Cardiac septum (tissue), 1 donor: ENCODE data around the gene TTC27. TPM values are rescaled to one million over a fixed set of nuclear protein-coding genes. Genes with fewer than 3 reads are reported as not detected.
"Not testable (repeated sequence)": the region's sequence is repeated elsewhere in the genome, so short reads cannot be mapped to it uniquely, and the experiment has no call there.

ENCODE experiments used
- DNase-seq: peaks from one replicate; pipeline ENCODE4 v3.0.0-alpha.2; 2020; ENCODE audit warnings: low spot score
- intact Hi-C: fragments of 100-400 bp; cut with DNase I; formaldehyde crosslinking; loops from one replicate; pipeline ENCODE4 v1.14.0; 2022
- long read RNA-seq: library from polyadenylated mRNA; unstranded; transcript quantifications from one replicate; pipeline ENCODE4 v2.0.0, GENCODE V29; 2021
- total RNA-seq: library from RNA; stranded (reverse); fragmentation: NEBNext Ultra II Directional; extraction: Animal tissue kit (Norgen Biotek cat#: 25700); gene quantifications from one replicate; pipeline ENCODE4 v1.2.1, GENCODE V29; 2021
- donor health status: DM: no; HTN: no; CAD: no.

Gene TTC27
- total RNA-seq, result 13.7 TPM
- long read RNA-seq, transcript TTC27-201 (20 exons, 2,876 nt), result major isoform, 15 of 21 reads
- long read RNA-seq, partial matches to known transcripts, result 2 of 21 reads
- long read RNA-seq, other reads (novel, unspliced or antisense), result 4 of 21 reads

DNA sequence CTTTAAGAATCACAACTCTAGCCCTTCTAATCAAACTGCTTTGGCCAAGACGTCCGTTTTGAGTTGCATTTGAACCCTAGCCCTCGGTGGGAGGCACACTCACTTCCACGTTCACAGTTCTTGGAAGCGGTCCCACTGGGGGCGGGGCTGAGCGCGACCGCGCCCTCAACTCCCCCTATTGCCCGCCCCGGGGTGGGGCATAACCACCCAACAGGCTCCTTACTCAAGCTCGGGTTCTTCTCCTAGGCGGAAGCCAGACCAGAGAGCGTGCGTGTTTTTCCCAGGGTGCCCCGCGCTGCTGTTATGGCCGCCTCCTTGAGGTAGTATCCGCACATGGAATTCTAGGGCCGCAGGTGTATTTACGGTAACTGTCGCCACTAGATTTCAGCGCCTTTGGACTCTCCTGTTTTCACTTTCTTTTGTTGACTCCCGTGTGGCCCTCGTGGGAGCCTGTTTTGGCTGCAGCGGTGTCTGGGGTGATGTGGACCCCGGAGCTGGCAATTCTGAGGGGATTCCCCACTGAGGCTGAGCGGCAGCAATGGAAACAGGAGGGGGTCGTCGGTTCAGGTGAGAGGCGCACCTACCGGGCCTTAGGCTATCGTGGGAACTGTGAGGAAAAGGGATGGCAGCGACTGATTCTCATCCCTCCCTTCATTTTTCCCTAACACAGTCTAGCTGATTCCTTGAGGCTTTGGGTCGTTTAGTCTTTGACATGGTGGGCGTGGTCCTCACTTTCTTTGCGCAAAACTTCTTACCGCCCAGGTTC, at the start of gene TTC27:
TSS of gene TTC27 (plus strand) at position 237 of the 766 bp plus-strand sequence. CDS start at position 480, 243 bp downstream.
- DNase-seq, result peak; percentile 98
- intact Hi-C loops, result loop anchor here (10.0 kb wide), 1 partner anchor 137 kb away; no protein-coding TSS in a partner anchor

DNA sequence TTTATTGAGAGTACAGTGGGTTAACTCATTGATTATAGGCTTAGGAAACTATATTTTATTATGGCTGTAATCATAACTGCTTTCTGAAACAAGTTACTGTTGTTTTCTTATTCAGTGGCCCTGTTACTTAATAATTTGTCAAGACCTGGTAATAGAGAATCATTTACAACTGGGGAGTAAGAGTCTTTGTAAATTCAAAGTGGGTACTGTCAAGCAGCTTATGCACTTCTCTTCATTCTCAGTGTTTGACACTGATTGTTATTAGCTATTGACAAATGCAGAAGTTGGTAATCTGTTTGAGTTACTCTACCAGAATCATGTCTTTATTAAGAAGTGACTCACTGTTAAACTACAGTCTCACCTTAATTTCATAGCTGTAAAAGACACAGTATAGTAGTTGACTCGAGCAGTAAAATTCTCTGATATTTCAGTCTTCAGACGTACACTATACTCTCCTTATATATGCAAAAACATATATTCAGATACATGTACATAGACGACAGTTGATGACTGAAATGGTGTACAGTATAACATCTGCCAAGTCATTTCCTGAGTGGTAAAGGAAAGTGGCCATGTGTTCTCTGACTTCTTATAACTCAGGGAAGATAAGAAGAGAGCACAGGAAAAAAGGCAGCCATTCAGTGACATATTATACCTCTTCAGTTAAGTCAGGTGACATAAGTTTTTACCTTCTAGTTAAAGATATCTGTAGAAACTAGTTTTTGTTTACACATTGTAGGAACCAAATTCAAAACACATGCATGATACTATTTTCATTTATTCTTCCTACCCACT, 36.0 kb upstream of the TTC27 start:
- intact Hi-C loops, result no loop called here
- no peak for DNase-seq

DNA sequence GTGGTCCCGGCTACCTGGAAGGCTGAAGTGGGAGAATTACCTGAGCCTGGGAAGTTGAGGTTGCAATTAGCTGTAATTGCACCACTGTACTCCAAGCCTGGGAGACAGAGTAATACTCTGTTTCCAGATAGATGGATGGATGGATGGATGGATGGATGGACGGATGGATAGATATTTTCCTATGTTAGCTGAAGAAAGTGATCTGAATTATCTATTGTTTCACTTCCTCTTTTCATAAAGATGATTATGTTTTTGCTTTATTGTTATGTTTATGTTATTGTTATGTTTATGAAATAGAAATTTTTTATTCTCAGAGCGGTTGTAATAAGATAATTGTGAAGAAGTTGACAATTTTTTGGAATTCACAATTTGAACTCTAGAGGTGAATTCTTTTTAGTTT, 33.3 kb upstream of the TTC27 start:
- no peak for DNase-seq
- intact Hi-C loops, result no loop called here

DNA sequence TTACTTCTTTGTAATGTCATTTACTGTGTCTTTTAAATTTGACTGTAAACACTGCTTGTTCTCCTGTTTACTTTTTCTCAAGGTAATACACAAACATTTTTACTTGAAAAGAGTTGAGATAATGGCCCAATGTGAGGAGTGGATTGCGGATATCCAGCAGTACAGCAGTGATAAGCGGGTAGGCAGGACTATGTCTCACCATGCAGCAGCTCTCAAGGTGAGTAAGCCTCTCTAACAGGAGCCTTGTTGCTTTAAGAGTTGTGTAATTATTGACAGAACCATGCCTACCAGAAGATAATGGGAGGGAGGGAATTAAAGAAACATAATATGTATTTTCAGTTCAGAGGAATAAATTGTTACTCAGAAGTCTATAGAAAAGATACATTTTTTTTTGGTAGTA, 16.5 kb upstream of the TTC27 start:
- DNase-seq, result no peak
- intact Hi-C loops, result no loop called here

DNA sequence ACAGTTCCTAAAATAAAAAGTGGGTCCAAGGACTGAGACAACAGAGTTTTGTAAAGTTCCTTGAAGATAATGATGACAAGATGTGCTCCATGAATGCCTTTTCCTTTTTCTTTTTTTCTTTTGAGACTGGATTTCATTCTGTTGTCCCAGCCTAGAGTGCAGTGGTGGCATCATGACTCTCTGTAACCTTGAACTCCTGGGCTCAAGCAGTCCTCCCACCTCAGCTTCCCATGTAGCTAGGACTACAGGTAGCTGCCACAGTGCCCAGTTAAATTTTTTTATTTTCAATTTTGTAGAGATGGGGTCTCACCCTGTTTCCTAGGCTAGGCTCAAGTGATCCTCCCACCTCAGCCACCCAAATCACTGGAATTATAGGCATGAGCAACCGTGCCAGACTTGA, 16.1 kb upstream of the TTC27 start:
- no peak for DNase-seq
- intact Hi-C loops, result no loop called here

DNA sequence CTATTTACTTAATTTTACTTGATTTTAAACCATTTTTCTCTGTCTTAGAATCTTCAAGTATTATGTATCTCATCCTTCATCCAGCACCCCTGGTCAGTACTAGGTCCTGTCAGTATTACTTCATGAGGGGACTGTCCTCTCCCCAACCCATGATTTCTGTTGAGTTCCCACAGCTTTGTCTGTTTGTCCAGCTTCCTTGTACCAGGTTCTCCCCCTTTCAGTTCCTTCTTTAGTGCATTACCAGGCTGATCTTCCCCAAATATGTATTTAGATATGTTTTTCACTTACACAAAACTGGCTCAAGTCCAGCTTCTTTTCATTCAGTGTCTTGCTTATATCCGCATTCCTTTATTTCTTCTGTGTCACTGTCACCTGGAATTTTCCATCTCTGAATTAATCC, 13.8 kb upstream of the TTC27 start:
- no peak for DNase-seq
- intact Hi-C loops, result no loop called here

DNA sequence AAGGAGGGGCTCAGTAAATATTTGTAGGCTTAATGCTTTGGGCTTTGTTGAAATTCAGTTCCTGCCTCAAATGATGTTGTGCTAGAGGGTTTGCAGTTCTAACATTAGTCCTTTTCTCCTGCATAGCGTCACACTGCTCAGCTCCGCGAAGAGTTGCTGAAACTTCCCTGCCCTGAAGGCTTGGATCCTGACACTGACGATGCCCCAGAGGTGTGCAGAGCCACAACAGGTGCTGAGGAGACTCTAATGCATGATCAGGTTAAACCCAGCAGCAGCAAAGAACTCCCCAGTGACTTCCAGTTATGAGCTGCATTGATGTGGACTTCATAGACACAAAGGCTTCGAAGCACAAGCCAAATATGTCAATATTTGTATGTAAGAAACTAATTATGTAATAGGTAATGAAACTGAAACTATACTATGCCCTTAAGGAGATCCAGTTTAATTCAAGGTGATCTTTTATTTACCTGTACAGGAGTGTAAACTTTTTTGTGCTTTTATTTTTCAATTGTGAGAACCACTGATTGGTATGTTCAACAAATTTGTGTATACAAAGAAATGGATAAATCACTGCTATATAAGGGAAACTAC, 10.2 kb upstream of the TTC27 start:
- no peak for DNase-seq
- intact Hi-C loops, result no loop called here

DNA sequence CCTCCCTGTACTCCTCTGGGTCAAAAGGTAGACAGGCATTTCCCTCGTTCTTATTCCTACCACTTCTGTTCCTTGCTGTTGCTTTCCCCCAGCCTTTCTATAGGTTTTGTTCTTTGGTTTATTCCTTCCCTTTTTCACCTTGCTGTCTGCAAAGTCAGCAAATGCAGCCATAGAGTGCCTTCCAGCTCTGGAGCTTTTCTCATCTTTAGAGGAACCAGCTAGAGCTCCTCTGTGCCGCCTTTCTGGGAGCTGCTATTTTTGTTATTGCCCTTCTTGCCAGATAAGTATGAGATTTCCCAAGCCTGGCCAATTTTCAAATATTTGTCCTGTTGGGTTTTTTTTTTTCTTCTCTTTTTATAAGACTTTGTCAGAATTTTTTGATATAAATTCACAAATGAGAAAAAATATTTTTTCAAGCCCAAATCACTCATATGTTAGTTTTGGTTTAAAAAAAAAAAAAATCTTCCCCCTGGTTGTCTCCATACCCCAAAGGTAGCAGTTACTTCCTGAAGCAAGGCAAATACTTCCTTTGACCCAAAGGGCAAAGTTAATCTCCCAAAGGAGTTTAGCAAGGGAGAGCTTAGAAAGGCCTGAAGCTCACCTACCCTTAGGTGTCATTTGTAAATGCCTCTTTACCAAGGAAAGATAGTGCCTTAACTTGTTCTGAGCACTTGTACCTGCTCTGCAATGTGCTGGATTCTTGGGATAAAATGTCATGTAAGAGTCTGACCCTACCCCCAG, 5.1 kb upstream of the TTC27 start:
- DNase-seq, result no peak
- intact Hi-C loops, result loop anchor here (10.0 kb wide), 1 partner anchor 142 kb away; no protein-coding TSS in a partner anchor

DNA sequence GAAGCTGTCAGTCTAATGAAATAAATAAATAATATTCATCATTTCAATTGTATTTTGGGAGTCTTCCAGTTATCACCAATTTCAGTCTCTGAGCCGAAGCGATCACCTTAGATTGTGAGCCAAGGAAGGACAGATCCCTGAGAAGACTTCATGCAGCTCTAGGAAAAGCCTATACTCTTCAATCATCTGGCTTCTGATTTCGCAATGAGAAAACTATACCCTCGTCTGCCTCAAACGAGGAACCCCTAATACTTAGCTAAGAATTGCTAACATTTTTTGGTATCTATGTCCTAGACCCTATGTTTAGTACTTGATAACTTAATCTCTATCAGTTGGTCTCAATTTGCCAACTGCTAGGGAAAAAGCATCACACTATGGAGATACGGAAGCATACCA, 4.5 kb upstream of the TTC27 start:
- DNase-seq, result no peak
- intact Hi-C loops, result loop anchor here (10.0 kb wide), 1 partner anchor 141 kb away; no protein-coding TSS in a partner anchor

DNA sequence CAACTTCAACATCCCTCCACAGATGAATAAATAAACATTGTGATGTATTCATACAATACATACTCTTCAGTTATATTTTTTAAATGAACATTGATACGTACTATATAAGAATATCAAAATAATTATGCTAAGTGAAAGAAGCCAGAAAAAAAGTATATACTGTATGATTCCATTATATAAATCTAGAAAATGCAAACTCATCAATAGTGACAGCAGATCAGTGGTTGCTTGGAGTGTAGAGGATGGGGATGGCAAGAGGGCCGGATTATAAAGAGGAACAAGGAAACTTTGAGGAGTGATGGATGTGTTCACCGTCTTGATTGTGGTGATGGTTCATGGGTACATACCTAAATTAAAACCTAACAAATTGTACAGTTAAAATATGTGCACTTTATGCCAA, 3.0 kb upstream of the TTC27 start:
- intact Hi-C loops, result loop anchor here (10.0 kb wide), 1 partner anchor 140 kb away; no protein-coding TSS in a partner anchor
- DNase-seq, result no peak

DNA sequence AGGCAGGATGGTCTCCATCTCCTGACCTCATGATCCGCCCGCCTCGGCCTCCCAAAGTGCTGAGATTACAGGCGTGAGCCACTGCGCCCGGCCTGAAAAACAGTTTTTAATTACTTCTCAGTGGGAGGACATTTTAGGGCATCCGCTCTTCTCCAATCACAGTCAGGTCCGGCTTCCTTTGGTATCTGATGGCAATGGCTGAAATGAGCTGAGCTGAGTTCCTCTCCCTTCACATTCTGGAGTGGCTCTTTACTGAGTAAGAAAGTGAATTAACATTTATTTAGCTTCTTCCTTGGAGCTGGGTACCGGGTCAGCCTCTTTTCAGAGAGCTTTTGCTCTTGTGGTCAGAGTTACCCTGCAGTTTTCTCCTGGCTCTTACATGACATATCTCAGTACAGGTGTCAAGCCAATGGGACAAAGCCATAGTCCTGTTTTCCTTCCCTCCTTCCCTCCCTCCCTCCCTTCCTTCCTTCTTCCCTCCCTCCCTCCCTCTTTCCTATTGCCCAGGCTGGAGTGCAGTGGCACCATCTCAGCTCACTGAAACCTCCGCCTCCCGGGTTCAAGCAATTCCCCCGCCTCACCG, 1.1 kb upstream of the TTC27 start:
- intact Hi-C loops, result loop anchor here (10.0 kb wide), 1 partner anchor 138 kb away; no protein-coding TSS in a partner anchor

DNA sequence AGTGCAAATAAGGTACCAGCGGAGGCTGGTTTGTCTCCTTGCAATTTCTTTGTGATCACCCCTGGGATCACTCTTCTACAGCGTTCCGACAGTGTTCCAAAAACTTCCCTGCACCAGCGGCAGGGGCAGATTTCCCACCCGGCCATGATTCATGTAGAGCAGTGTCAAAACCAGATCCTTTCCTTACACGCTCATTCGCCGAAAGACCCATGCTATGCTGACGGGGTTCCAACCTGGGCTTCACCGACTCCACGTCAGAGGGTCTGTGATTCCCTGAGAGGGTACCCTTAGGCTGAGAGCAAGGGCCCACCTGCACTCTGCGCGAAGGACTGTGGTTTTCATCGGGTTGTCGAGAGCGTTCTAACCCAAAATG, 423 bp upstream of the TTC27 start:
- intact Hi-C loops, result loop anchor here (10.0 kb wide), 1 partner anchor 137 kb away; no protein-coding TSS in a partner anchor

More for the DNA sequence above, 1.1 kb upstream of the TTC27 start:
- DNase-seq, result no peak

DNA sequence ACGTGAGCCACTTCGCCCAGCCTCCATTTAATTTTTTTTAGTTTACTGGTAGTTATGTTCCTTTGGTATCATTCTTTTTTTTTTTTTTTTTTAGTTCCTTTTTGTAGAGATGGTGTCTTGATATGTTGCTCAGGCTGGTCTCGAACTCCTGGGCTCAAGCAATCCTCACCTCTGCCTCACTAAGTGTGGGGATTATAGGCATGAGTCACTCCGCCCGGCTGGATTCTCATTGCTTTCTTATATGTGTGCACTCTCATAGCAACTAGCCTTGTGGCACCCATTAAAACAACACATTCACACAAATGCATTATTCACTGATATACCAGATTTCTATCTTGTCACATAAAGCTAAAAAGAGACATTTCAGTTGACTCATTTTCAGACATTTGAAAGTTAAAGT, 4.2 kb downstream of the TTC27 start:
- intact Hi-C loops, result no loop called here
- no peak for DNase-seq

More for the DNA sequence above, 423 bp upstream of the TTC27 start:
- no peak for DNase-seq

DNA sequence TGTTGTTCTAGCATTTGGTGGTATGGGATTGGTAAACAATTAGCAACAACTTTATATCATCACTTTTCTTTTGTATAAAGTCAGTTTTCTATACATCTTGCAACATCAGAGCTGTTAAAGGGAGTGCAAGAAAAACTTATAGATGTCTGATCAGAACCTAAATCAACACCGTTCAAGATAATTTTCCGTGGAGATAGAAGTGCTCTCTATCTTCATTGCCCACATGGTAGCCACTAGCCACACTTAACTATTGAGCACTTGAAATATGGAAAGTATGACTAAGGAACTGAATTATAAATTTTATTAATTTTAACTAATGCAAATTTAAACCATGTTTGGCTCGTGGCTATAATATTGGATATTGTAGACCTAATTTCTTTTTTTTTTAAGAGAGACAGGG, 5.2 kb downstream of the TTC27 start:
- no peak for DNase-seq
- intact Hi-C loops, result no loop called here

DNA sequence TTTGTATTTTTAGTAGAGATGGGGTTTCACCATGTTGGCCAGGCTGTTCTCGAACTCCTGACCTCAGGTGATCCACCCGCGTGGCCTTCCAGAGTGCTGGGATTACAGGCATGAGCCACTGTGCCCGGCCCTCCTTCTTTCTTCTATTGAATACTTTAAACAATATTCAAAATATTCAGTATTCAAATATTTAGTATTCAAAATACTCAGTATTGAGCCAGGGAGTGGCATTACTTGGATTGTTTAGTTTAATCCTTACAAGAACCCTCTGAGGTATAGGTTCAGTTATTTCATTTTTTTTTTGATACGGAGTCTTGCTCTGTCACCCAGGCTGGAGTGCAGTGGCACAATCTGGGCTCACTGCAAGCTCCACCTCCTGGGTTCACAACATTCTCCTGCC, 10.7 kb downstream of the TTC27 start:
- DNase-seq, intact Hi-C loops: not testable (repeated sequence)

DNA sequence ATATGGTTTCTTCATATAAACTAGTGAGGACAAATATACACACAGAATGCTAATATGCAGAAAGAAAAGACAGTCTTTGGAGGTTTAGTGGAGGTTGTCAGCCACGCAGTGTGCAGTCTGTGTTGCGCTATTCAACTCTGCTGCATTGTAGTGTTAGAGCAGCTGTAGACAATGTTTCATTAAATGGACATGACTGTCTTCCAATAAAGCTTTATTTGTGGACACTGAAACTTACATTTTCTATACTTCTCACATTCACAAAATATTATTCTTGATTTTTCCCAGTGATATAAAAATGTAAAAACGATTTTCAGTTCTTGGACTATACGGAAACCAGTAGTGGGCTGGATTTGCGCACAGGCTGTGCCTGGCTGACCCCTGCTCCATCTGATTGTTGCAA, 13.3 kb downstream of the TTC27 start:
- DNase-seq, result no peak
- intact Hi-C loops, result no loop called here

DNA sequence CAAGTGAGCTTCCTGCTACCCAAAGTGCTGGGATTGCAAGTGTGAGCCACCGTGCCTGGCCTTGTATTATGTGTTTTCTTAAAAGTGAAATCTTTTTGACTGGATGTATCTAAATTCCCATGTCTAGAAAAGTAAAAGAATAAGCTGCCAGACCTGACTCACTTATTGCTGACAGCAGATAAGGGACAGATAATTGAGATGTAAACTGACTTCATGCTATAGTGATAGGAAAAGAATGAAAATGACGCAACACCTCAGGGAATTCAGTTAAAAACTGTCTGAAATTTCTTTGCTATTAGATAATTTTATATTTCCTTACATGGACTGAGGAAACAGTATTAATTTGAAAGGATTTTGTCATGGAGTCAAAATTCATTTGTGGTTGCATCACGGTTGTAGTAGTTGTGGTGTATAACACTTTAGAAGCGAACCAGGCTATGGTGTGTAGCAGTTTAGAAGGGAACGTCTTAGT, 19.4 kb downstream of the TTC27 start:
- no peak for DNase-seq
- intact Hi-C loops, result no loop called here

DNA sequence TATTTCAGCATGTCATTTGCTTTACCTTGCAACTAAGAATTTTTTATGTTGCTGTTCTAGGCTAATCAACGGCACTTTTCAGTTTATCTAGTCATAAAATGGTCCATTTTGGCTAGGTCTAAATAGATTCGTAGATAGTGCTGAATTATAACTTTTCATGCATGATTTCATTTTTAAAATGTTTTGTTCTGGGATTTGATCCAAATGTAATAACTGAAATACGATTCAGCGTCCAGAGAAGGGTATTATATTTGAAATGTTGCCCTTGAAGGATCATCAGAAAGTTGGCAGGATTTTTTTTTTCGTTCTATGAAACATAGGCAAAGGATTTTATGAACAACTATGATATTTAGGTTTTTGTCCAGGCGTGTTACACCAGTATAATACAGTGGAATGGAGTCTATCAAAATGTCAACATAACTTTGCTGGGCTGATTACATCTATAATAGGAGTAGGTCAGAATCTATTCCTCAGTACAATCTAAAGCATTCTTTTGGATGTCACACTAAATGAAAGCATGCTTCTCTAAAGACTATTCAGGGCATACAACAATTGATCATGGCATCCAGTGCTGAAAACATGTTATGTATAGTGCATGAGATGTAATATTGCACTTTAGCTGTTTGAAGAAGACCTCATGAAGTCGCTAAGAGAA, 24.8 kb downstream of the TTC27 start:
- intact Hi-C loops, result no loop called here
- DNase-seq, result no peak
